ENCODE data around the gene ADPRS. TPM values are rescaled to one million over a fixed set of nuclear protein-coding genes. Genes with fewer than 3 reads are reported as not detected.

The ADPRS gene
- total RNA-seq, 4 donors from 2014 or later: 41.0 to 64.3 (median 48.0) TPM

GRCh38 chr1:36095760-36096405, 7.2 kb downstream of the ADPRS start:
- Histone ChIP-seq H3K9me3 (no peaks in the 10 kb centered on the region), H3K27ac (peak overlapping the region in 3 of 4 donors; percentile 12 to 66 (median 28)), H3K27me3 (no peaks in the 10 kb centered on the region), H3K4me1 (peaks cover 0 to 74% (median 5%) of the 10 kb centered on the region in 4 donors), H3K4me3 (no peak overlapping the region), H3K36me3 (peaks cover 5 to 63% (median 28%) of the 10 kb centered on the region in 3 donors)
- DNase-seq (ENCODE audit: low spot score in 2 of 2): no peak
- WGBS, 2 donors: 52 to 54% methylated on average over 15 of the region's 15 CpGs
- TF ChIP-seq POLR2A (IDR thresholded peaks at IDR 0.05): no peak
- TF ChIP-seq, protein P1, sequence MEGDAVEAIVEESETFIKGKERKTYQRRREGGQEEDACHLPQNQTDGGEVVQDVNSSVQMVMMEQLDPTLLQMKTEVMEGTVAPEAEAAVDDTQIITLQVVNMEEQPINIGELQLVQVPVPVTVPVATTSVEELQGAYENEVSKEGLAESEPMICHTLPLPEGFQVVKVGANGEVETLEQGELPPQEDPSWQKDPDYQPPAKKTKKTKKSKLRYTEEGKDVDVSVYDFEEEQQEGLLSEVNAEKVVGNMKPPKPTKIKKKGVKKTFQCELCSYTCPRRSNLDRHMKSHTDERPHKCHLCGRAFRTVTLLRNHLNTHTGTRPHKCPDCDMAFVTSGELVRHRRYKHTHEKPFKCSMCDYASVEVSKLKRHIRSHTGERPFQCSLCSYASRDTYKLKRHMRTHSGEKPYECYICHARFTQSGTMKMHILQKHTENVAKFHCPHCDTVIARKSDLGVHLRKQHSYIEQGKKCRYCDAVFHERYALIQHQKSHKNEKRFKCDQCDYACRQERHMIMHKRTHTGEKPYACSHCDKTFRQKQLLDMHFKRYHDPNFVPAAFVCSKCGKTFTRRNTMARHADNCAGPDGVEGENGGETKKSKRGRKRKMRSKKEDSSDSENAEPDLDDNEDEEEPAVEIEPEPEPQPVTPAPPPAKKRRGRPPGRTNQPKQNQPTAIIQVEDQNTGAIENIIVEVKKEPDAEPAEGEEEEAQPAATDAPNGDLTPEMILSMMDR (IDR thresholded peaks at IDR 0.05): no peak
- no peak for TF ChIP-seq EP300 (IDR thresholded peaks at IDR 0.05)

- no peak for DNase-seq (ENCODE audit: low spot score in 2 of 2)
- H3K27ac ChIP-seq: peak overlapping the region in 2 of 4 donors; percentile 28 to 66
- TF ChIP-seq, protein P1 (IDR thresholded peaks at IDR 0.05): peak in 1 of 5 experiments; percentile 12
- TF ChIP-seq EP300 (IDR thresholded peaks at IDR 0.05) (no peak), POLR2A (IDR thresholded peaks at IDR 0.05) (no peak)
- peaks cover 0 to 65% (median 4%) of the 10 kb centered on the region in 4 donors for H3K4me1 ChIP-seq
- H3K36me3 ChIP-seq: peaks cover 5 to 54% (median 26%) of the 10 kb centered on the region in 3 donors
- no peak overlapping the region for H3K4me3 ChIP-seq
- WGBS, 2 donors: 52 to 66% methylated on average over 16 of the region's 16 CpGs
- no peaks in the 10 kb centered on the region for H3K9me3 ChIP-seq
- H3K27me3 ChIP-seq: no peaks in the 10 kb centered on the region
Observed at GRCh38 chr1:36096500-36097432, 8.1 kb downstream of the ADPRS start.

DNA sequence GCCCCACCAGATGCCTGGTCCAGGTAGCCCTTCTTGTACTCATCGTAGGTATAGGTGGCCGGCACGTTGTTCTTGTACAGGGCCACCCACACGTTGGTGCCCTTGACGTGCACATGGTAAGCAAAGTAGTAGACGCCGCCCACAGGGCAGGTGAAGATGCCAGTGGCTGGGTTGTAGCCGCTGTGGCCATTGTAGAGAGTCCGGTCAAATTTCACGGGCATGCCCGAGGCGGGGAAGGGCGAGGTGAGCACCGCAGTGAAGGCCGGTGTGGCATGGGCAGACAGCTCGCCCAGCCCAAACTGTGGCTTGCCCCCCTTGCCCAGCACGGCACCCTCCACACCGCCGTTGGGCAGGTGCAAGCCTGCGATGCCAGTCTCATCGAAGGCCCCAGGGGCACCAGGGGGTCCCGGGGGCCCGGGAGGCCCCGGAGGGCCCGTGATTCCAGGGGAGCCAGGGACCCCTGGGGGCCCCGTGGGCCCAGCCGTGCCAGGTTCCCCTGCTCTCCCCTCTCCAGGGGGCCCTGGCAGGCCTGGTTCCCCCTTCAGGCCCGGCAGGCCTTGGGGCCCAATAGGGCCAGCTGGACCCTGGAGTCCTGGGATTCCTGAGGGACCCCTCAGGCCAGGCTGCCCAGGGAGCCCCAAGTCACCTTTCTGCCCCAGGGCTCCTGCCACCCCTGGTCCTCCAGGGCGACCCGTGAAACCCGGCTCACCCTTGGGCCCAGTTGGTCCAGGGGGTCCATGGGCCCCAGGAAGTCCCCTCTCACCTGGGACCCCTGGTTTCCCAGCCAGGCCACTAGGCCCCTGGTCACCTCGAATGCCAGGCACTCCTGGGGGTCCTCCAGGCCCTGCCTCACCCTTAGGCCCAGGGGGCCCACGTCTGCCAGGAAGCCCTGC, 9.2 kb downstream of the ADPRS start:
- H3K27ac ChIP-seq: peak overlapping the region in 1 of 4 donors; percentile 66
- H3K4me1 ChIP-seq: peaks cover 0 to 63% (median 4%) of the 10 kb centered on the region in 4 donors
- peaks cover 3 to 42% (median 16%) of the 10 kb centered on the region in 3 donors for H3K36me3 ChIP-seq
- H3K4me3 ChIP-seq: no peak overlapping the region
- 85 to 88% methylated on average over 25 to 27 of the region's 33 CpGs for WGBS, 2 donors
- no peaks in the 10 kb centered on the region for H3K9me3 ChIP-seq
- no peak for DNase-seq (ENCODE audit: low spot score in 2 of 2)
- H3K27me3 ChIP-seq: no peaks in the 10 kb centered on the region
- TF ChIP-seq POLR2A (IDR thresholded peaks at IDR 0.05) (no peak), EP300 (IDR thresholded peaks at IDR 0.05) (no peak)
- TF ChIP-seq, protein P1 (IDR thresholded peaks at IDR 0.05): no peak

GRCh38 chr1:36098650-36099365, 10.1 kb downstream of the ADPRS start:
- TF ChIP-seq, protein P1 (IDR thresholded peaks at IDR 0.05): no peak
- TF ChIP-seq EP300 (IDR thresholded peaks at IDR 0.05): no peak
- TF ChIP-seq POLR2A (IDR thresholded peaks at IDR 0.05): no peak
- peaks cover 0 to 55% (median 4%) of the 10 kb centered on the region in 4 donors for H3K4me1 ChIP-seq
- H3K27ac ChIP-seq: peak overlapping the region in 1 of 4 donors; percentile 66
- WGBS, 2 donors: 81 to 83% methylated on average over 3 to 7 of the region's 13 CpGs
- H3K36me3 ChIP-seq: peaks cover 0 to 34% (median 8%) of the 10 kb centered on the region in 3 donors
- no peak overlapping the region for H3K4me3 ChIP-seq
- no peak for DNase-seq (ENCODE audit: low spot score in 2 of 2)
- no peaks in the 10 kb centered on the region for H3K27me3 ChIP-seq
- H3K9me3 ChIP-seq: no peaks in the 10 kb centered on the region
